GM06990 (cell line): Measurements from ENCODE around the gene CSF2.

Experiments used
- DNase-seq: peaks from one replicate; pipeline ENCODE4 v3.0.0-alpha.2; 2011; ENCODE audit not compliant: insufficient read length; ENCODE audit errors: extremely low read depth
- H3K27me3 ChIP-seq: replicated peaks from 2 replicates; pipeline ENCODE4 v1.6.0; 2011; ENCODE audit warnings: low read length; ENCODE audit not compliant: control insufficient read depth, insufficient read depth
- H3K36me3 ChIP-seq: 2 replicates; pipeline ENCODE4 v1.5.1; 2011; ENCODE audit warnings: low read length; ENCODE audit not compliant: control insufficient read depth, insufficient read depth
- H3K4me3 ChIP-seq: replicated peaks from 2 replicates; pipeline ENCODE4 v1.5.1; 2011; ENCODE audit warnings: low read depth, mild to moderate bottlenecking, control low read depth, low read length
- TF ChIP-seq, protein P1 (sequence below): IDR thresholded peaks from 2 replicates; pipeline ENCODE4 v1.5.1; 2011; ENCODE audit warnings: low read length, control low read depth, mild to moderate bottlenecking, inconsistent platforms; ENCODE audit not compliant: insufficient read depth, poor library complexity, severe bottlenecking

The CSF2 gene

DNA sequence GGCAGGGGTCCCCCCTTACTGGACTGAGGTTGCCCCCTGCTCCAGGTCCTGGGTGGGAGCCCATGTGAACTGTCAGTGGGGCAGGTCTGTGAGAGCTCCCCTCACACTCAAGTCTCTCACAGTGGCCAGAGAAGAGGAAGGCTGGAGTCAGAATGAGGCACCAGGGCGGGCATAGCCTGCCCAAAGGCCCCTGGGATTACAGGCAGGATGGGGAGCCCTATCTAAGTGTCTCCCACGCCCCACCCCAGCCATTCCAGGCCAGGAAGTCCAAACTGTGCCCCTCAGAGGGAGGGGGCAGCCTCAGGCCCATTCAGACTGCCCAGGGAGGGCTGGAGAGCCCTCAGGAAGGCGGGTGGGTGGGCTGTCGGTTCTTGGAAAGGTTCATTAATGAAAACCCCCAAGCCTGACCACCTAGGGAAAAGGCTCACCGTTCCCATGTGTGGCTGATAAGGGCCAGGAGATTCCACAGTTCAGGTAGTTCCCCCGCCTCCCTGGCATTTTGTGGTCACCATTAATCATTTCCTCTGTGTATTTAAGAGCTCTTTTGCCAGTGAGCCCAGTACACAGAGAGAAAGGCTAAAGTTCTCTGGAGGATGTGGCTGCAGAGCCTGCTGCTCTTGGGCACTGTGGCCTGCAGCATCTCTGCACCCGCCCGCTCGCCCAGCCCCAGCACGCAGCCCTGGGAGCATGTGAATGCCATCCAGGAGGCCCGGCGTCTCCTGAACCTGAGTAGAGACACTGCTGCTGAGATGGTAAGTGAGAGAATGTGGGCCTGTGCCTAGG, at the start of gene CSF2:
Gene CSF2 (plus strand): TSS at position 559 of the 783 bp plus-strand sequence. CDS start 35 bp downstream, at position 594.
- no peak for DNase-seq
- Histone ChIP-seq H3K27me3 (no peaks in the 10 kb centered on the region; the same call in none of the 2 replicates), H3K36me3 (no peaks in the 10 kb centered on the region), H3K4me3 (no peak within 1 kb of the TSS)
- TF ChIP-seq, protein P1, sequence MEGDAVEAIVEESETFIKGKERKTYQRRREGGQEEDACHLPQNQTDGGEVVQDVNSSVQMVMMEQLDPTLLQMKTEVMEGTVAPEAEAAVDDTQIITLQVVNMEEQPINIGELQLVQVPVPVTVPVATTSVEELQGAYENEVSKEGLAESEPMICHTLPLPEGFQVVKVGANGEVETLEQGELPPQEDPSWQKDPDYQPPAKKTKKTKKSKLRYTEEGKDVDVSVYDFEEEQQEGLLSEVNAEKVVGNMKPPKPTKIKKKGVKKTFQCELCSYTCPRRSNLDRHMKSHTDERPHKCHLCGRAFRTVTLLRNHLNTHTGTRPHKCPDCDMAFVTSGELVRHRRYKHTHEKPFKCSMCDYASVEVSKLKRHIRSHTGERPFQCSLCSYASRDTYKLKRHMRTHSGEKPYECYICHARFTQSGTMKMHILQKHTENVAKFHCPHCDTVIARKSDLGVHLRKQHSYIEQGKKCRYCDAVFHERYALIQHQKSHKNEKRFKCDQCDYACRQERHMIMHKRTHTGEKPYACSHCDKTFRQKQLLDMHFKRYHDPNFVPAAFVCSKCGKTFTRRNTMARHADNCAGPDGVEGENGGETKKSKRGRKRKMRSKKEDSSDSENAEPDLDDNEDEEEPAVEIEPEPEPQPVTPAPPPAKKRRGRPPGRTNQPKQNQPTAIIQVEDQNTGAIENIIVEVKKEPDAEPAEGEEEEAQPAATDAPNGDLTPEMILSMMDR = no peak

DNA sequence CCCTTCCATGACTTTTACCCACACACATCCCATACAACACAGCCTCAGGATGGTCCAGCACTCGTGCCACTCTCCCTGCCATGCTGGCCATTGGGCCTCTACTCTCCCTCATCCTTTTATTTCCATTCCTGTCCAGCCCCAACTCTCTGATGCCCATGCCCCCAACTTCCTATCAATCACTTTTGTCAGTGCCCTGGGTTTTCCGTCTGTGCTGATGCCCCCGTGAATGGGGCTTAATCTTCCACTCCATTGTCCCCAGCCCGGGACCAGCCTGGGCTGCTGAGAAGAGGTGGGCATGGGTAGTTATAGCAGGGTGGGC, 49.5 kb upstream of the CSF2 start:
- Histone ChIP-seq H3K36me3 (no peaks in the 10 kb centered on the region), H3K27me3 (peaks cover 5% of the 10 kb centered on the region), H3K4me3 (no peak overlapping the region)
- TF ChIP-seq, protein P1 = no peak
- DNase-seq = no peak

DNA sequence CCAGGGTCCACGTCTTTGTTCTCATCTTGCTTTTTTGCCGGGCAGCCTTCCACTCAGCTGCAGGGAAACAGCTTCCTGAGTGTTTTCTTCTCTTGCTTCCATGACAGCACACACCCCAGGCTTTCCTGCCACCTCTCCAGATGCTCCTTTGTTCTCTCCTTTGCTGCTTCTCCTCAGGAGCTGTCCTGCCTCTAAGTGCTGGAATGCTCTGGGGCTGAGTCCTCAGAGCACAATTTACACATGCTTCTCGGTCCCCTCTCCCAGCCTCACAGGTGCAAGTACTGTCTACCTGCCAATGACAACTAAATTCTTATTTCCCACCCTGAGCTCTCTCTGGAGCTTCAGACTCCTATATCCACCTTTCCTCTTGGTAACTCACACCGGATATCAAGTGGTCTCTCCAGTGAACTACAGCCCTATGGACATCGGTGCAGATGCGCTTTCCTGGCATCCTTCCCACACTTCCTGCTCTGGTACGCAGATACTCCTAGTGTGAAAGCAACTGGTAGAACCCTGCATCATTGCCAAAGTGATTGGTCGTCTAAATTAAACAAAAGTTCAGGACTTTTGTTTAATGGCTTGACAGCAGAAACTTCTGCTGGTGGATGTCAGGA, 48.7 kb upstream of the CSF2 start:
- TF ChIP-seq, protein P1 = no peak
- Histone ChIP-seq H3K4me3 (no peak overlapping the region), H3K36me3 (no peaks in the 10 kb centered on the region), H3K27me3 (peaks cover 5% of the 10 kb centered on the region)
- no peak for DNase-seq

DNA sequence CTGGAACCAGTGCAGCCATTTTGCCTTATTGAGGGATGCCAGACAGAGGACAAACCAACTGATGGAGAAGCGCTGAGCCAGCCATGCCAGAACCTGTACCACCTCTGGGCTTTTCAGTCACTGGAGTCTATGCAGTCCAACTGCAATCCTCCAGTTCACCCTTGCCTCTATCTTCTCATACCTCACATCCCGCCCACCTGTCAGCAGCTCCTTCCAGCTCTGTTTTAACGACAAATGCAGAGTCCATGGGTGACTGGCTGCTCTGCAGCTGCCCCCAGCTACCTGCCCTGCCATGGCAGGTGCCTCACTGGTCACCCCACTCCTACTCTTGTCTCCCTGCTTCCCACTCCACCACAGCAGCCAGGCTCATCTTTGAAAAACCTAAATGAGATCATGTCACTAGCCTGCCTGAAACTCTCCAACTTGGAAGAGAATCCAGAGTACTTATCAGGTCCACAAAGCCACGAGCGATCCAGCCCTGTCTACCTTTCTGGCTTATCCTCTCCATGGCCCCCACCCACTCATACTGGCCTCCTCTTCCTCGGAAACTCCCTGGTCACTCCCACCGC, 48.1 kb upstream of the CSF2 start:
- H3K27me3 ChIP-seq = peaks cover 5% of the 10 kb centered on the region
- no peaks in the 10 kb centered on the region for H3K36me3 ChIP-seq
- TF ChIP-seq, protein P1 = no peak
- no peak for DNase-seq
- no peak overlapping the region for H3K4me3 ChIP-seq

DNA sequence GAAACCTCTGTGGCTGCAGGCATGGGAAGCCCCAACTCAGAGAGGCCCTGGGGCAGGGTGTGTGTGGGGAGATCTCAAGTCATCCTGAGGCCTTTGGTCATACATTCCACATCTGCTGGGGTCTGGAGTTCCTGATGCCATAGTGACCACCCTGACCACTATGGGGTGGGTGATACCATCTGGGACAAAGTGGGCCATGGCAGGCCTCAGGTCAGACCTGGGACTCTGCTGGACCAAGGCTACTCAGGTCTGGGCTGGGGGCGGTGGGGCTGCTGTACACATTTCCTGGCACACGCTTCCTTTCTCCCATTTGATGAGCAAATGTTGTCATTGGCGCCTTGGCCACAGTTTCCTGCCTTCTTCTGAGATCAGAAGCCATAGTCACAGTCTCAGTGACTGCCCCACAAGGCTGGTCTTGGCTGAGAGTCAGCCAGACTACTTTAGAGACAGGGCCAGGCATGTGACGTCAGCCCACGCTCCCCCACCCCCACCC, 47.0 kb upstream of the CSF2 start:
- Histone ChIP-seq H3K27me3 (peaks cover 5% of the 10 kb centered on the region), H3K4me3 (no peak overlapping the region), H3K36me3 (no peaks in the 10 kb centered on the region)
- TF ChIP-seq, protein P1 = no peak
- DNase-seq = no peak
